Left lung (tissue), 10 donors: Measurements from ENCODE around the gene LSP1. TPM values are rescaled to one million over a fixed set of nuclear protein-coding genes. Genes with fewer than 3 reads are reported as not detected.

Source experiments
- ATAC-seq: fragments of 200-7000 bp; cut with Tn5 transposase; one replicate; pipeline ENCODE4 v1.9.1; 2020; ENCODE audit warnings: moderate library complexity
- DNase-seq, 4 donors: peaks; one replicate each; pipeline ENCODE4 v3.0.0-alpha.2; 2013 to 2020
- H3K27ac ChIP-seq, 2 donors: fragments of 200-600 bp; sonication (generic) in 1 of 2; one replicate each; pipeline versions ENCODE4 v1.5.0 to v1.8.0; 2020 to 2021
- H3K27me3 ChIP-seq, 2 donors: fragments of 200-600 bp; sonication (generic) in 1 of 2; one replicate each; pipeline versions ENCODE4 v1.5.0 to v1.8.0; 2020 to 2021
- H3K36me3 ChIP-seq, 2 donors: fragments of 200-600 bp; sonication (generic) in 1 of 2; one replicate each; pipeline versions ENCODE4 v1.5.0 to v1.8.0; 2020 to 2021
- H3K4me1 ChIP-seq, 2 donors: fragments of 200-600 bp; one replicate each; pipeline ENCODE4 v1.8.0; 2021
- H3K4me3 ChIP-seq, 2 donors: fragments of 200-600 bp; sonication (generic) in 1 of 2; one replicate each; pipeline versions ENCODE4 v1.5.0 to v1.8.0; 2020 to 2021; ENCODE audit warnings: mild to moderate bottlenecking in 1 of 2
- H3K9me3 ChIP-seq, 2 donors: fragments of 200-600 bp; sonication (generic) in 1 of 2; one replicate each; pipeline versions ENCODE4 v1.5.0 to v1.8.0; 2020 to 2021
- intact Hi-C, 2 donors: fragments of 100-400 bp; cut with DNase I; formaldehyde crosslinking; loops; one replicate each; pipeline versions ENCODE4 v1.11.2 to v1.14.2; 2022
- polyA plus RNA-seq, 6 donors: library from polyadenylated mRNA; unstranded; fragments of 120-200 nt; gene quantifications; one replicate each; pipeline ENCODE4 v1.2.1, GENCODE V29; 2013; ENCODE audit not compliant: insufficient read length in 6 of 6
- total RNA-seq, 2 donors: library from RNA; stranded (reverse); fragmentation: NEBNext Ultra II Directional; extraction: Animal tissue kit (Norgen Biotek cat#: 25700); gene quantifications; one replicate each; pipeline ENCODE4 v1.2.1, GENCODE V29; 2021
- TF ChIP-seq, protein P1 (sequence below), 2 donors: fragments of 200-600 bp; sonication (generic) in 1 of 2; IDR thresholded peaks; one replicate each; pipeline versions ENCODE4 v1.5.0 to v1.8.0; 2021; ENCODE audit warnings: antibody characterized with exemption in 2 of 2
- donor health status: DM: no; HTN: yes; CAD: no.
- donor health status: DM: no; HTN: no; CAD: no.

The LSP1 gene
- total and polyA plus RNA-seq, 8 donors, result 5.9 to 76.6 (median 7.5) TPM

DNA sequence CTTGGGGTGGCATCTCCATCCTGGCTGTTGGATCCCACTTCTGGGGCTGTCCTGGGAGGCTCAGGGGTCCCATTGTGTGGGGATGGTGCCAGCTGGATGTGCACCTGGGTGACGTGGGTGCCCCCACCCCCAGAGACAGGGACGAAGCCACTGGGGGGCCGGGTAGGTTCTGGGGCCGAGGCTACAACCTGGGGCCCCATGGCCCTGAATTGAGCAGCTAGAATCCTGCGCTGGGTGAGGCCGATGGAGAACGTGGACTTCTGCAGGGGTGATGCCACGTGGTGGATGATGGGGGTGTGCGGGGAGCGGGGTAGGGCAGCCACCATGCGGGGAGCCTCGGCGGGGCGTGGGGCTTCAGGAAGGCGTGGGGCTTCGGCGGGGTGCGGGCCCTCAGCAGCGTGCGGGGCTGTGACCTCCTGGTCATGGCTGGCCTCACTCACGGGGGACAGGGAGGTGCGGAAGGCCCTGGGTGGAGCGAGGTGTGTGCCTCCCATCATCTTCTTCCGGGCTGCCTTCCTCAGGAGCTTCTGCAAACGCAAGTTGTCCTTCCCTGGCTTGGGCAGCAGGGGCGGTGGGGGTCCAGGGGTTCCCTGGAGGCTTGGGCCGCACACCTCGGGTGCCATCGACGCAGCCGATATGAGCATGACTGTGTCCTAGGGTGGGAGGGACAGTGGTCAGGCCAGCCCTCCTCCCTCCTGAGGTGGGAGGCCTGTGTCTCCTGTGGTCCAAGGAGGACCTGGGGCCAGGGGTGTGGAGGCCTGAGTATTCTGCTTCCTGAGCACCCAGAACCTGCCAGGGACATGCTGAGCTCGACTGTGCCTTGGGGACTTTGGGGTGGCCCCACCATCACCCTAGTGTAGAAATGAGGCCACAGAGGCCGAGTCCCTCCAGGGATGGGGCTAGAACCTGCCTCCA lies 37.3 kb downstream of the LSP1 start:
- Histone ChIP-seq H3K4me3 (no peak overlapping the region), H3K27ac (no peak overlapping the region), H3K9me3 (no peaks in the 10 kb centered on the region), H3K4me1 (peaks cover 0 to 27% of the 10 kb centered on the region in 2 donors), H3K36me3 (peaks cover 0 to 44% of the 10 kb centered on the region in 2 donors), H3K27me3 (peaks cover 0 to 30% of the 10 kb centered on the region in 2 donors)
- ATAC-seq, result no peak
- peak in 2 of 4 donors; percentile 31 to 74 for DNase-seq
- intact Hi-C loops, result loop anchor here in 1 of 2 donors (5.0 kb wide), 1 partner anchor 262 kb away; no protein-coding TSS in a partner anchor
- TF ChIP-seq, protein P1, sequence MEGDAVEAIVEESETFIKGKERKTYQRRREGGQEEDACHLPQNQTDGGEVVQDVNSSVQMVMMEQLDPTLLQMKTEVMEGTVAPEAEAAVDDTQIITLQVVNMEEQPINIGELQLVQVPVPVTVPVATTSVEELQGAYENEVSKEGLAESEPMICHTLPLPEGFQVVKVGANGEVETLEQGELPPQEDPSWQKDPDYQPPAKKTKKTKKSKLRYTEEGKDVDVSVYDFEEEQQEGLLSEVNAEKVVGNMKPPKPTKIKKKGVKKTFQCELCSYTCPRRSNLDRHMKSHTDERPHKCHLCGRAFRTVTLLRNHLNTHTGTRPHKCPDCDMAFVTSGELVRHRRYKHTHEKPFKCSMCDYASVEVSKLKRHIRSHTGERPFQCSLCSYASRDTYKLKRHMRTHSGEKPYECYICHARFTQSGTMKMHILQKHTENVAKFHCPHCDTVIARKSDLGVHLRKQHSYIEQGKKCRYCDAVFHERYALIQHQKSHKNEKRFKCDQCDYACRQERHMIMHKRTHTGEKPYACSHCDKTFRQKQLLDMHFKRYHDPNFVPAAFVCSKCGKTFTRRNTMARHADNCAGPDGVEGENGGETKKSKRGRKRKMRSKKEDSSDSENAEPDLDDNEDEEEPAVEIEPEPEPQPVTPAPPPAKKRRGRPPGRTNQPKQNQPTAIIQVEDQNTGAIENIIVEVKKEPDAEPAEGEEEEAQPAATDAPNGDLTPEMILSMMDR (IDR thresholded peaks at IDR 0.05), result no peak

- Histone ChIP-seq H3K27me3 (peaks cover 0 to 30% of the 10 kb centered on the region in 2 donors), H3K27ac (no peak overlapping the region), H3K4me1 (peaks cover 0 to 27% of the 10 kb centered on the region in 2 donors), H3K9me3 (no peaks in the 10 kb centered on the region), H3K36me3 (peaks cover 0 to 34% of the 10 kb centered on the region in 2 donors), H3K4me3 (no peak overlapping the region)
- DNase-seq (peak in 1 of 4 donors; percentile 64), ATAC-seq (no peak)
- intact Hi-C loops, result no loop called here
- TF ChIP-seq, protein P1 (IDR thresholded peaks at IDR 0.05), result no peak
These were observed 38.3 kb downstream of the LSP1 start for GRCh38 chr11:1890856-1891830.

DNA sequence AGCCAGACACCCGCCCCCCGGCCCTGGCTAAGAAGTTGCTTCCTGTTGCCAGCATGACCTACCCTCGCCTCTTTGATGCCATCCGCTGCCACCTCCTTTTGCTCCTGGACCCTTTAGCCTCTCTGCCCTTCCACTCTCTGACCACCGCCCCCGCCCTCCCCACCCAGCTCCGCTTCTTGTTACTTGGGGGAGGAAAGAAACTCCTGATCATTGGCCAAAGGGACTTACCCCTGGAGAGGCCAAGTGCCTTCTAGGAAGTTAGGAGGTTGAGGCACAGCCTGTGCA lies 38.9 kb downstream of the LSP1 start, which contains the start of gene PRR33:
Gene PRR33 (minus strand): TSS at position 65 of the 285 bp plus-strand sequence. CDS start 1,311 bp downstream, outside the sequence.
- H3K4me3 ChIP-seq, result no peak within 1 kb of the TSS
- ATAC-seq (no peak), DNase-seq (no peak)
- H3K4me1 ChIP-seq, result peaks cover 0 to 27% of the 10 kb centered on the region in 2 donors
- intact Hi-C loops, result no loop called here
- TF ChIP-seq, protein P1 (IDR thresholded peaks at IDR 0.05), result no peak
- H3K27ac ChIP-seq, result no peak within 1 kb of the TSS
- H3K9me3 ChIP-seq, result no peaks in the 10 kb centered on the region
- H3K27me3 ChIP-seq, result peaks cover 0 to 30% of the 10 kb centered on the region in 2 donors
- H3K36me3 ChIP-seq, result peaks cover 0 to 28% of the 10 kb centered on the region in 2 donors

DNA sequence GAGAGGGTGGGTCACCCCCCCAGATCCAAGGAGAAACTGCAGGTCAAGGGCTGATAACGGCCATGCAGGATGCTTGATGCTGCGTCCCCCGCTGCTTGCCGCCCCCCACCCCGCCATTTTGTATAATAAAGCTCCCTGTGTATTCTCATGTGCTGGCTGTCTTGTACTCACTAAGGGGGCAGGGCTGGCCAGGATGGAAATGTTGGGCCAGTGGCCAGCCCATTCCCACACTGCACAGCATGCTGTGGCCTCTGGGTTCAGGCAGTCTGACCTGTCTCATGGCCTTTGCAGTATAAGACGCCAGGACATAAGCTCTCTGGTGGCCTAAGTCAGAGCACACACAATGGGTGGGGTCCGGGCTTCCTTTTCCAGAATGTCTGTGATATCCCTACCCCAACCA lies 39.2 kb downstream of the LSP1 start:
- peaks cover 0 to 29% of the 10 kb centered on the region in 2 donors for H3K4me1 ChIP-seq
- DNase-seq (peak in 1 of 4 donors; percentile 20), ATAC-seq (no peak)
- H3K36me3 ChIP-seq, result peaks cover 0 to 25% of the 10 kb centered on the region in 2 donors
- H3K9me3 ChIP-seq, result no peaks in the 10 kb centered on the region
- H3K4me3 ChIP-seq, result no peak overlapping the region
- H3K27ac ChIP-seq, result no peak overlapping the region
- TF ChIP-seq, protein P1 (IDR thresholded peaks at IDR 0.05), result no peak
- peaks cover 0 to 30% of the 10 kb centered on the region in 2 donors for H3K27me3 ChIP-seq
- intact Hi-C loops, result no loop called here
